IMR-90 (cell line): Measurements from ENCODE around the gene LDB2. TPM values are rescaled to one million over a fixed set of nuclear protein-coding genes. Genes with fewer than 3 reads are reported as not detected.

ENCODE experiments used
- ATAC-seq: fragments of 200-7000 bp; cut with Tn5 transposase; 2 replicates; pipeline ENCODE4 v1.9.1; 2020; ENCODE audit warnings: low read depth, mild to moderate bottlenecking, moderate library complexity
- BruUV-seq: library from RNA; stranded (reverse); fragments of 400-500 nt; replicated peaks from 2 replicates; lab custom pipeline; 2021; lab: Mats Ljungman, UMichigan
- CTCF ChIA-PET: fragments of 300-600 bp; formaldehyde crosslinking; extraction: SDS; loops from one replicate; lab custom pipeline; 2021; ENCODE audit warnings: antibody characterized with exemption; lab: Yijun Ruan, JAX
- POLR2A ChIA-PET: fragments of 300-600 bp; sonication (Branson Sonifier 250); formaldehyde crosslinking; loops from one replicate; lab custom pipeline; 2022; ENCODE audit warnings: antibody characterized with exemption; ENCODE audit not compliant: unreplicated experiment; lab: Charles Lee
- DNase-seq: peaks from one replicate; pipeline ENCODE4 v3.0.0; 2013
- H2AFZ ChIP-seq: replicated peaks from 2 replicates; pipeline ENCODE3; 2013; ENCODE audit warnings: low read length, mild to moderate bottlenecking; ENCODE audit not compliant: poor library complexity
- H2AK5ac ChIP-seq: 2 replicates; pipeline ENCODE4 v1.6.1; 2013; ENCODE audit warnings: low read depth, low read length, inconsistent platforms
- H2AK9ac ChIP-seq: replicated peaks from 2 replicates; pipeline ENCODE3; 2013; ENCODE audit warnings: mild to moderate bottlenecking, low read depth, low read length, moderate library complexity; ENCODE audit not compliant: poor library complexity
- H2BK120ac ChIP-seq: 2 replicates; pipeline ENCODE4 v1.6.1; 2013; ENCODE audit warnings: low read depth, low read length, inconsistent platforms
- H2BK15ac ChIP-seq: 3 replicates; pipeline ENCODE4 v1.6.1; 2013; ENCODE audit warnings: low read depth, low read length, inconsistent platforms
- H2BK20ac ChIP-seq: 2 replicates; pipeline ENCODE4 v1.6.1; 2013; ENCODE audit warnings: low read depth, mild to moderate bottlenecking, inconsistent platforms, low read length, moderate library complexity
- H2BK5ac ChIP-seq: 2 replicates; pipeline ENCODE4 v1.6.1; 2013; ENCODE audit warnings: mild to moderate bottlenecking, low read depth, low read length, inconsistent platforms; ENCODE audit not compliant: poor library complexity, severe bottlenecking
- H3K14ac ChIP-seq: replicated peaks from 2 replicates; pipeline ENCODE4 v1.6.1; 2013; ENCODE audit warnings: low read depth, low read length, inconsistent platforms
- H3K18ac ChIP-seq: 2 replicates; pipeline ENCODE4 v1.6.1; 2013; ENCODE audit warnings: low read depth, low read length, control low read depth
- H3K23ac ChIP-seq: 2 replicates; pipeline ENCODE4 v1.6.1; 2013; ENCODE audit warnings: low read depth, low read length, inconsistent platforms
- H3K27ac ChIP-seq: 2 replicates; pipeline ENCODE4 v1.5.1; 2013; ENCODE audit warnings: mild to moderate bottlenecking, control low read depth, low read length; ENCODE audit not compliant: insufficient read depth
- H3K27me3 ChIP-seq: 2 replicates; pipeline ENCODE4 v1.6.1; 2013; ENCODE audit warnings: low read length; ENCODE audit not compliant: control insufficient read depth, insufficient read depth
- H3K36me3 ChIP-seq: 2 replicates; pipeline ENCODE4 v1.6.1; 2013; ENCODE audit warnings: low read length, mixed read lengths; ENCODE audit not compliant: control insufficient read depth, insufficient read depth
- H3K4ac ChIP-seq: 2 replicates; pipeline ENCODE4 v1.6.1; 2013; ENCODE audit warnings: low read depth, low read length, inconsistent platforms
- H3K4me1 ChIP-seq: 2 replicates; pipeline ENCODE4 v1.6.1; 2013; ENCODE audit warnings: low read length, mixed read lengths; ENCODE audit not compliant: control insufficient read depth, insufficient read depth
- H3K4me2 ChIP-seq: 2 replicates; pipeline ENCODE4 v1.6.1; 2013; ENCODE audit warnings: low read depth, mild to moderate bottlenecking, control low read depth, low read length, moderate library complexity
- H3K4me3 ChIP-seq: 2 replicates; pipeline ENCODE4 v1.5.1; 2013; ENCODE audit warnings: low read depth, mild to moderate bottlenecking, control low read depth, low read length, moderate library complexity; ENCODE audit not compliant: insufficient read depth
- H3K56ac ChIP-seq: 2 replicates; pipeline ENCODE4 v1.6.1; 2013; ENCODE audit warnings: low read length, inconsistent platforms; ENCODE audit not compliant: insufficient read depth; ENCODE audit errors: extremely low read depth
- H3K79me1 ChIP-seq, 2 experiments: 2 replicates each; pipeline ENCODE4 v1.6.1; 2013; ENCODE audit warnings: low read length in 2 of 2, inconsistent platforms in 1 of 2, low read depth in 1 of 2
- H3K9ac ChIP-seq: 2 replicates; pipeline ENCODE4 v1.6.1; 2013; ENCODE audit warnings: low read depth, low read length, control low read depth
- H3K9me1 ChIP-seq: 2 replicates; pipeline ENCODE4 v1.6.1; 2013; ENCODE audit warnings: low read length, inconsistent platforms; ENCODE audit not compliant: insufficient read depth
- H3K9me3 ChIP-seq: 2 replicates; pipeline ENCODE4 v1.6.1; 2013; ENCODE audit warnings: low read length; ENCODE audit not compliant: control insufficient read depth, insufficient read depth
- H4K20me1 ChIP-seq: 2 replicates; pipeline ENCODE4 v1.6.1; 2013; ENCODE audit warnings: low read length, inconsistent platforms; ENCODE audit not compliant: insufficient read depth
- H4K5ac ChIP-seq: 2 replicates; pipeline ENCODE4 v1.6.1; 2013; ENCODE audit warnings: mild to moderate bottlenecking, low read depth, low read length, control low read depth
- H4K8ac ChIP-seq, 2 experiments: 2 replicates each; pipeline ENCODE4 v1.6.1; 2013; ENCODE audit warnings: low read depth in 2 of 2, low read length in 2 of 2, control low read depth in 1 of 2, inconsistent platforms in 1 of 2
- H4K91ac ChIP-seq: 2 replicates; pipeline ENCODE4 v1.6.1; 2013; ENCODE audit warnings: low read depth, low read length, inconsistent platforms; ENCODE audit not compliant: insufficient read depth
- BHLHE40 ChIP-seq: fragments of 150-350 bp; IDR thresholded peaks from 2 replicates; pipeline ENCODE4 v1.6.1; 2016; ENCODE audit warnings: mild to moderate bottlenecking, low read depth, low read length
- CEBPB ChIP-seq: IDR thresholded peaks from 2 replicates; pipeline ENCODE4 v1.6.1; 2012; ENCODE audit warnings: low read depth, low read length, improper control_type of control experiment
- CTCF ChIP-seq: conservative IDR thresholded peaks from 2 replicates; pipeline ENCODE4 v1.5.1; 2012; ENCODE audit warnings: mild to moderate bottlenecking, low read depth, low read length, improper control_type of control experiment
- ELK1 ChIP-seq: fragments of 150-350 bp; IDR thresholded peaks from 2 replicates; pipeline ENCODE4 v1.6.1; 2016; ENCODE audit warnings: low read depth, mild to moderate bottlenecking, low read length, moderate library complexity, borderline replicate concordance
- MAFK ChIP-seq: IDR thresholded peaks from 2 replicates; pipeline ENCODE4 v1.6.1; 2012; ENCODE audit warnings: low read depth, low read length, improper control_type of control experiment
- MAZ ChIP-seq: IDR thresholded peaks from 2 replicates; pipeline ENCODE4 v1.6.1; 2012; ENCODE audit warnings: low read depth, mild to moderate bottlenecking, low read length, improper control_type of control experiment, moderate library complexity, borderline replicate concordance
- NFE2L2 ChIP-seq: fragments of 150-350 bp; IDR thresholded peaks from 2 replicates; pipeline ENCODE4 v1.6.1; 2016; ENCODE audit warnings: low read depth, mild to moderate bottlenecking, low read length
- RAD21 ChIP-seq: IDR thresholded peaks from 2 replicates; pipeline ENCODE4 v1.6.1; 2012; ENCODE audit warnings: low read length, improper control_type of control experiment
- SMC3 ChIP-seq: fragments of 150-350 bp; IDR thresholded peaks from 2 replicates; pipeline ENCODE4 v1.6.1; 2016; ENCODE audit warnings: low read depth, mild to moderate bottlenecking, antibody characterized with exemption, low read length, moderate library complexity
- USF2 ChIP-seq: fragments of 150-350 bp; IDR thresholded peaks from 2 replicates; pipeline ENCODE4 v1.6.1; 2017; ENCODE audit warnings: mild to moderate bottlenecking, antibody characterized with exemption, low read length, low read depth
- WGBS, 2 experiments: methylation state at CpG; one replicate each; pipeline versions ENCODE4 v1.1.5 to v1.1.7; 2013; ENCODE audit warnings: missing lambda C conversion rate in 2 of 2; ENCODE audit not compliant: insufficient read length in 1 of 2; ENCODE audit errors: extremely low coverage in 2 of 2; 5-methylcytosine and 5-hydroxymethylcytosine counted together
- dilution Hi-C: fragments of 300-500 bp; cut with HindIII; formaldehyde crosslinking; loops from one replicate; pipeline ENCODE4 v1.14.3; 2018; ENCODE audit warnings: low sequenced_read_pairs; ENCODE audit not compliant: unreplicated experiment
- in situ Hi-C: fragments of 300-500 bp; cut with MboI; formaldehyde crosslinking; loops from 3 replicates; pipeline ENCODE4 v1.14.3; 2019; ENCODE audit warnings: low sequenced_read_pairs, inconsistent platforms, mixed read lengths
- intact Hi-C: fragments of 100-400 bp; cut with micrococcal nuclease; formaldehyde crosslinking; loops from 2 replicates; pipeline ENCODE4 v1.10.0; 2022
- polyA plus RNA-seq, 3 experiments: library from polyadenylated mRNA; depleted of rRNA; stranded (reverse); fragments of >200 nt; gene quantifications; 2 replicates each; pipeline ENCODE4 v1.2.3, GENCODE V29; 2012; ENCODE audit warnings: low replicate concordance in 1 of 3
- total RNA-seq: library from RNA; depleted of rRNA; stranded (reverse); fragments of >200 nt; gene quantifications from 2 replicates; pipeline ENCODE4 v1.2.3, GENCODE V29; 2012

LDB2 gene
- total and polyA plus RNA-seq, 2 of the 4 experiments (the other 2 are of a cell fraction), result 67.9 to 116 TPM

GRCh38 chr4:16725252-16725651, 173.2 kb downstream of the LDB2 start:
- H3K4ac ChIP-seq, result no peak overlapping the region
- BruUV-seq, result no TSS peak
- no peaks in the 10 kb centered on the region for H3K9me1 ChIP-seq
- dilution Hi-C loops, result no loop called here
- no peak overlapping the region for H4K91ac ChIP-seq
- intact Hi-C loops, result no loop called here
- no peak overlapping the region for H3K27ac ChIP-seq
- no peak overlapping the region for H3K14ac ChIP-seq
- H3K4me1 ChIP-seq, result peaks cover 2% of the 10 kb centered on the region; the same call in 1 of the 2 replicates
- H2BK5ac ChIP-seq, result no peak overlapping the region
- no peak overlapping the region for H2BK15ac ChIP-seq
- peaks cover 10% of the 10 kb centered on the region for H3K9me3 ChIP-seq
- H4K8ac ChIP-seq, result no peak overlapping the region
- H3K27me3 ChIP-seq, result no peaks in the 10 kb centered on the region
- ATAC-seq, result no peak
- 0 out of 4 replicates have a peak, but pooled peaks cover 0 to 2% of the 10 kb centered on the region in 2 experiments for H3K79me1 ChIP-seq
- in situ Hi-C loops, result no loop called here
- H3K36me3 ChIP-seq, result no peaks in the 10 kb centered on the region
- H3K18ac ChIP-seq, result no peak overlapping the region
- no peak overlapping the region for H2AK5ac ChIP-seq
- no CpG with 5 or more reads among the region's 6 CpGs for WGBS, 2 experiments
- no peak overlapping the region for H3K23ac ChIP-seq
- H2BK120ac ChIP-seq, result no peak overlapping the region
- H3K4me2 ChIP-seq, result no peak overlapping the region
- ChIA-PET CTCF (no interaction called here), POLR2A (no interaction called here)
- no peak overlapping the region for H2BK20ac ChIP-seq
- TF ChIP-seq NFE2L2 (no peak), USF2 (no peak), ELK1 (no peak), BHLHE40 (no peak), MAFK (no peak), CEBPB (no peak), CTCF (no peak), MAZ (no peak), SMC3 (no peak), RAD21 (no peak)
- no peaks in the 10 kb centered on the region for H4K20me1 ChIP-seq
- no peak overlapping the region for H4K5ac ChIP-seq
- H3K56ac ChIP-seq, result no peak overlapping the region
- no peak overlapping the region for H3K4me3 ChIP-seq
- H2AFZ ChIP-seq, result no peak overlapping the region
- H2AK9ac ChIP-seq, result no peak overlapping the region
- no peak overlapping the region for H3K9ac ChIP-seq
- DNase-seq, result no peak
